BE2C (cell line): ENCODE measurements around the gene OLA1.

Experiments
- DNase-seq: peaks from one replicate; pipeline ENCODE4 v3.0.0-alpha.2; 2020
- H3K27me3 ChIP-seq: fragments of 250-450 bp; sonication (Bioruptor Pico); 2 replicates; pipeline ENCODE4 v1.5.1; 2020; ENCODE audit warnings: mild to moderate bottlenecking
- H3K36me3 ChIP-seq: fragments of 250-450 bp; sonication (Bioruptor Pico); 2 replicates; pipeline ENCODE4 v1.5.1; 2020; ENCODE audit warnings: mild to moderate bottlenecking
- H3K4me1 ChIP-seq: fragments of 250-450 bp; sonication (Bioruptor Pico); 2 replicates; pipeline ENCODE4 v1.5.1; 2020
- H3K4me3 ChIP-seq: 2 replicates; pipeline ENCODE4 v1.5.1; 2011; ENCODE audit warnings: low read depth, low read length
- H3K9me3 ChIP-seq: fragments of 250-450 bp; sonication (Bioruptor Pico); 2 replicates; pipeline ENCODE4 v1.5.1; 2020
- CTCF ChIP-seq: IDR thresholded peaks from 2 replicates; pipeline ENCODE4 v1.5.1; 2012; ENCODE audit warnings: mild to moderate bottlenecking, low read depth, low read length

Gene OLA1

GRCh38 chr2:174059884-174060244, 188.5 kb downstream of the OLA1 start:
- Histone ChIP-seq H3K36me3 (no peaks in the 10 kb centered on the region), H3K4me3 (no peak overlapping the region)
- no peak for TF ChIP-seq CTCF

GRCh38 chr2:174059178-174059883, 189.0 kb downstream of the OLA1 start:
- H3K4me1 ChIP-seq = no peaks in the 10 kb centered on the region; the same call in 1 of the 2 replicates
- no peaks in the 10 kb centered on the region for H3K36me3 ChIP-seq
- H3K4me3 ChIP-seq = no peak overlapping the region
- DNase-seq = no peak
- no peaks in the 10 kb centered on the region for H3K9me3 ChIP-seq
- no peaks in the 10 kb centered on the region for H3K27me3 ChIP-seq
- TF ChIP-seq CTCF = no peak

More at GRCh38 chr2:174059884-174060244, 188.5 kb downstream of the OLA1 start:
- no peak for DNase-seq
- H3K4me1 ChIP-seq = no peaks in the 10 kb centered on the region; the same call in 1 of the 2 replicates
- H3K27me3 ChIP-seq = no peaks in the 10 kb centered on the region
- no peaks in the 10 kb centered on the region for H3K9me3 ChIP-seq

GRCh38 chr2:174058456-174058855, 189.9 kb downstream of the OLA1 start:
- no peak for TF ChIP-seq CTCF
- Histone ChIP-seq H3K4me3 (no peak overlapping the region), H3K27me3 (no peaks in the 10 kb centered on the region), H3K4me1 (no peaks in the 10 kb centered on the region; the same call in 1 of the 2 replicates), H3K9me3 (no peaks in the 10 kb centered on the region), H3K36me3 (no peaks in the 10 kb centered on the region)
- DNase-seq = no peak

DNA sequence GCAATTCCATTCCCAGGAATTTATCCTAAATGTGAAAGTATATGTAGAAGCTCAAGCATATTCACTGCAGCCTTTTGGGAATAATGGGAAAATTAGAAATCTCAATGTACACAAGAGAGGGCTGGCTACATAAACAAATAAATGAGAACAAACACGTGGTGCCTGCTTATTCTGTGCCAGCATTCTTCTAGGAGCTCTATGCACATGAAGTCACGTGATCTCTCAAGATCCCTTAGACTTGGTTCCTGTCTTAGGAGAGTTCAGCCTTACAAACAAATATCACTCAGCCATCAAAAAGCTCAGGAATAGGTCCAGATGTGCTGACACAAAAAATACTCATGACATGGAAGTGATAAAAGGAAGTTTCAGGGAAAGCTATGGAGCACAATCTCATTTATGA, 190.3 kb downstream of the OLA1 start:
- no peak for TF ChIP-seq CTCF
- Histone ChIP-seq H3K4me3 (no peak overlapping the region), H3K9me3 (no peaks in the 10 kb centered on the region), H3K27me3 (no peaks in the 10 kb centered on the region), H3K36me3 (no peaks in the 10 kb centered on the region), H3K4me1 (no peaks in the 10 kb centered on the region; the same call in 1 of the 2 replicates)
- DNase-seq = no peak

DNA sequence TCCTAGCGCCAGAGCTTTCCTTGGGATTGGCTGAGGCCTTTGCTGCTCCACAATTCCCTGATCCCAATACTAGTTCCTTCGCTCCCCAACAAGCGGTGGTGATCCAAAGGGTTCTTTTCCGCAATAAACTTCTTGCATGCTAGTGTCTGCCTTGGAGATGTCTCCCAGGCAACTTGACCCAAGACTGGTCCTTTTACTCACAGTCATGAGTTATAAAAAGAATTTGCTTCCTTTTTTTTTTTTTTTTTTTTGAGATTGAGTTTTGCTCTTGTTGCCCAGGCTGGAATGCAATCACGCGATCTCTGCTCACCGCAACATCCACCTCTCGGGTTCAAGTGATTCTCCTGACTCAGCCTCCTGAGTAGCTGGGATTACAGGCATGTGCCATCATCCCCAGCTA, 193.4 kb downstream of the OLA1 start:
- H3K9me3 ChIP-seq = no peaks in the 10 kb centered on the region
- H3K4me3 ChIP-seq = no peak overlapping the region
- H3K4me1 ChIP-seq = peaks cover 4% of the 10 kb centered on the region
- no peak for DNase-seq
- no peaks in the 10 kb centered on the region for H3K36me3 ChIP-seq
- no peak for TF ChIP-seq CTCF
- H3K27me3 ChIP-seq = no peaks in the 10 kb centered on the region

DNA sequence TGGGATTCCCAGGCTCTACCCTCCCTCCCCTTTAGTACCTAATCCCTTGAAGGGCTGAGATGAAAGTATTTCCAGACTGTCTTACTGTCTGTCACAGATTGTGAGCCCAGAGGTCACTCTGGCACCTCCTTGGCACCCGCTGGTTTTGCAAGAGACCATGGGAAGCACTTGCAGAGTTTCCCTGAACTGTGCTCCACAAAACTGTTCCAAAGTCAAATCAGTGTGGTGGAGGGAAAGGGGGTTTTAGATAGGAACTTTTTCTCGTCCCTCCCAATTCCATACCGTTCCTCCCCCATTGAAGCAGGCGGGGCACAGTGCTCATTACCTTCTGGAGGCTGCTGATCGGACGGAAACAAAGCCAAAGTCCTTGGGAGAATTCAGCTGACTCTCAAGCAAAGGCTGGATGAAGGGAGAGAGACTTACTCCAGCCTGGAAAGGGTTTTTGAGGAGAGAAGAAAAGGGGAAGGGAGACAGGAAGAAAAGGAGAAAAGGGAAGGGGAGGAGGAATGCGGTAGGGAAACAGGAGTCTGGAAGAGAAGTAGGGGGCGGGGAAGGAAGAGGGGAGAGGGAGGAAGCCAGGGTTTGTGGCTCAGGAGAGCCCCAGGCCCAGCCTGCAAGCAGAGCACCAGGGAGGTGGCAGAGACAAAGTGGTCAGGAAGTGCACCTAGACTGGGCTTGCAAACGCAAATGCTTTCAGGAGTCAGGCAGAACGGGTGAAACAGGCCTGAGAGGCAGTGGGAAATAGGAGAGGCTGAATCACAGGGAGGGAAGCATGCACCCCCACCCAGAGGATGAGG, 194.8 kb downstream of the OLA1 start:
- TF ChIP-seq CTCF = no peak
- no peaks in the 10 kb centered on the region for H3K9me3 ChIP-seq
- H3K36me3 ChIP-seq = no peaks in the 10 kb centered on the region
- H3K27me3 ChIP-seq = no peaks in the 10 kb centered on the region
- H3K4me1 ChIP-seq = peaks cover 4% of the 10 kb centered on the region
- no peak for DNase-seq
- H3K4me3 ChIP-seq = no peak overlapping the region
